Tibial nerve (tissue), 4 donors: ENCODE results near the gene PRKCH. TPM values are rescaled to one million over a fixed set of nuclear protein-coding genes. Genes with fewer than 3 reads are reported as not detected.

ENCODE experiments used
- DNase-seq, 2 donors: peaks; one replicate each; pipeline ENCODE4 v3.0.0-alpha.2; 2019; ENCODE audit warnings: low spot score in 2 of 2
- H3K27ac ChIP-seq, 4 donors: fragments of 200-600 bp; sonication (generic) in 3 of 4; one replicate each; pipeline ENCODE4 v1.5.1; 2017 to 2019; ENCODE audit warnings: mild to moderate bottlenecking in 1 of 4
- H3K27me3 ChIP-seq, 2 donors: fragments of 200-600 bp; sonication (generic) in 1 of 2; one replicate each; pipeline versions ENCODE4 v1.5.1 to v1.6.0; 2017 to 2019
- H3K36me3 ChIP-seq, 3 donors: fragments of 200-600 bp; sonication (generic); one replicate each; pipeline ENCODE4 v1.5.1; 2018 to 2019
- H3K4me1 ChIP-seq, 4 donors: fragments of 200-600 bp; sonication (generic) in 3 of 4; one replicate each; pipeline ENCODE4 v1.5.1; 2017 to 2019
- H3K4me3 ChIP-seq, 4 donors: fragments of 200-600 bp; sonication (generic) in 3 of 4; one replicate each; pipeline ENCODE4 v1.5.1; 2017 to 2019; ENCODE audit warnings: mild to moderate bottlenecking in 1 of 4, moderate library complexity in 1 of 4
- H3K9me3 ChIP-seq, 4 donors: fragments of 200-600 bp; sonication (generic) in 3 of 4; one replicate each; pipeline ENCODE4 v1.5.1; 2017 to 2019
- CTCF ChIP-seq, 5 experiments: fragments of 200-600 bp in 3 of 5; fragments of 450-650 bp in 2 of 5; sonication (generic) in 3 of 5; IDR thresholded peaks; one replicate each; pipeline ENCODE4 v1.5.1; 2016 to 2019; ENCODE audit warnings: antibody characterized with exemption in 5 of 5, mild to moderate bottlenecking in 3 of 5, moderate library complexity in 2 of 5
- EP300 ChIP-seq, 2 donors: sonication (generic); formaldehyde crosslinking; IDR thresholded peaks; one replicate each; pipeline ENCODE4 v1.6.1; 2017; ENCODE audit warnings: antibody characterized with exemption in 2 of 2, mild to moderate bottlenecking in 1 of 2
- POLR2A ChIP-seq, 2 donors: fragments of 450-650 bp; IDR thresholded peaks; one replicate each; pipeline ENCODE4 v1.6.1; 2017; ENCODE audit warnings: antibody characterized with exemption in 2 of 2, mild to moderate bottlenecking in 2 of 2, moderate library complexity in 2 of 2
- WGBS, 2 donors: methylation state at CpG; one replicate each; pipeline ENCODE4 v1.1.5; 2018; 5-methylcytosine and 5-hydroxymethylcytosine counted together
- total RNA-seq, 4 donors: library from RNA; depleted of rRNA; stranded (reverse); fragments of >200 nt; gene quantifications; one replicate each; pipeline ENCODE4 v1.1.0, GENCODE V29; 2016

The PRKCH gene
- total RNA-seq, 4 donors from 2014 or later, result 26.4 to 33.9 (median 29.2) TPM

- peak overlapping the region in 2 of 4 donors; percentile 14 to 65 for H3K27ac ChIP-seq
- 41 to 54% methylated on average over 13 of the region's 13 CpGs for WGBS, 2 donors
- peak overlapping the region in 1 of 4 donors; percentile 2 for H3K4me3 ChIP-seq
Observed at GRCh38 chr14:61567838-61568571, 246.6 kb downstream of the PRKCH start.

GRCh38 chr14:61568572-61569011, 247.2 kb downstream of the PRKCH start:
- DNase-seq, result no peak
- H3K27me3 ChIP-seq, result peaks cover 0 to 10% of the 10 kb centered on the region in 2 donors
- H3K4me3 ChIP-seq, result peak overlapping the region in 2 of 4 donors; percentile 2 to 8
- no peaks in the 10 kb centered on the region for H3K36me3 ChIP-seq
- peak overlapping the region in 3 of 4 donors; percentile 12 to 65 (median 59) for H3K27ac ChIP-seq
- TF ChIP-seq EP300 (IDR thresholded peaks at IDR 0.05) (no peak), POLR2A (IDR thresholded peaks at IDR 0.05) (no peak), CTCF (IDR thresholded peaks at IDR 0.05) (peak in 1 of 5 experiments; percentile 7)
- no peaks in the 10 kb centered on the region for H3K9me3 ChIP-seq
- WGBS, 2 donors, result 34 to 36% methylated on average over 29 to 34 of the region's 34 CpGs
- H3K4me1 ChIP-seq, result peaks cover 0 to 55% (median 18%) of the 10 kb centered on the region in 4 donors

More at GRCh38 chr14:61567838-61568571, 246.6 kb downstream of the PRKCH start:
- DNase-seq, result no peak
- Histone ChIP-seq H3K9me3 (no peaks in the 10 kb centered on the region), H3K27me3 (peaks cover 0 to 10% of the 10 kb centered on the region in 2 donors), H3K36me3 (no peaks in the 10 kb centered on the region), H3K4me1 (peaks cover 0 to 50% (median 18%) of the 10 kb centered on the region in 4 donors)
- TF ChIP-seq CTCF (IDR thresholded peaks at IDR 0.05) (no peak), EP300 (IDR thresholded peaks at IDR 0.05) (no peak)

- no peaks in the 10 kb centered on the region for H3K9me3 ChIP-seq
- peaks cover 0 to 10% of the 10 kb centered on the region in 2 donors for H3K27me3 ChIP-seq
- DNase-seq, result no peak
- peak overlapping the region in 3 of 4 donors; percentile 12 to 65 (median 59) for H3K27ac ChIP-seq
- TF ChIP-seq POLR2A (IDR thresholded peaks at IDR 0.05), result no peak
- no peak for TF ChIP-seq CTCF (IDR thresholded peaks at IDR 0.05)
- TF ChIP-seq EP300 (IDR thresholded peaks at IDR 0.05), result no peak
- H3K4me1 ChIP-seq, result peaks cover 0 to 61% (median 18%) of the 10 kb centered on the region in 4 donors
- 65 to 80% methylated on average over 1 of the region's 1 CpG for WGBS, 2 donors
- no peak overlapping the region for H3K4me3 ChIP-seq
- no peaks in the 10 kb centered on the region for H3K36me3 ChIP-seq
Observed at GRCh38 chr14:61569308-61569707, 247.9 kb downstream of the PRKCH start.

DNA sequence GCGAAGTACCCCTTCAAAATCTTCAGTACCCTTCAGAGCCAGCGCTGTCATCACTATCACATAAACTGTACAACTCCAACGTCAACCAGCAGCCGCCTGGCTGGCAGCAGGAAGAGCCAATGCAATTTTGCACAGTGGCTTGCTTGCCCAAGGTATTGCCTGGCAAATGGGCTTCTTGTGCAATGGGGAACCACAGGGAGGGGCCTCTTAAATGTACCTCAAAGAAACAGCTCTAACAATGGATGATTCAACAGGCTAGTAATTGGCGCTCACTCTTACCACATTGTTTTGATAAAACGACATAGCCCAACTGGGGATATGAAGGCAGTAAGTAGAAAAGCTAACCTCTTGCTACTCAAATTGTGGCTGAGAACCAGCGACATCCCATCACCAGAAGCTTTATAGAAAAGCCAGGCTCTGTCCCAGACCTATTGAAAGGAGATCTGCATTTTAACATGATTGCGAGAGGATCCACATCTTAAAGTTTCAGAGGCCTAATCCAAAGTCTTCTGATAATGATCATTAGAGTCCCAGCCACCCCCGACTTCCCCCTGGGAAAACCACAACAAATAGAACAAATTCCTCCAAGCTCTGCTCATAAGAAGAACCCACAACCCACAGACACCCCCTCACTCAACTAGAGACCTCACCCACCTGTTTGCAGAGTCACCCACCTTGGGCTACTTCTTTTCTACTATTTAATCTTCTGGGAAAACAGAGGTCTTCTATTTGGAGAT, 248.6 kb downstream of the PRKCH start:
- no peak for TF ChIP-seq CTCF (IDR thresholded peaks at IDR 0.05)
- peak in 1 of 2 donors; percentile 78 for TF ChIP-seq EP300 (IDR thresholded peaks at IDR 0.05)
- TF ChIP-seq POLR2A (IDR thresholded peaks at IDR 0.05), result no peak
- Histone ChIP-seq H3K36me3 (no peaks in the 10 kb centered on the region), H3K27ac (peak overlapping the region in 3 of 4 donors; percentile 2 to 68 (median 56)), H3K4me3 (no peak overlapping the region), H3K27me3 (peaks cover 0 to 10% of the 10 kb centered on the region in 2 donors), H3K4me1 (peaks cover 0 to 55% (median 18%) of the 10 kb centered on the region in 4 donors), H3K9me3 (no peaks in the 10 kb centered on the region)
- DNase-seq, result peak in 1 of 2 donors; percentile 47
- 60 to 61% methylated on average over 9 of the region's 9 CpGs for WGBS, 2 donors
